HepG2 (cell line): Measurements from ENCODE around the gene ITIH1. TPM values are rescaled to one million over a fixed set of nuclear protein-coding genes. Genes with fewer than 3 reads are reported as not detected.

ENCODE experiments used
- CREB1 ChIP-seq, 2 experiments: fragments of 450-650 bp in 1 of 2; IDR thresholded peaks; 2 replicates each; pipeline ENCODE4 v1.6.1; 2016 to 2017; ENCODE audit warnings: control low read depth in 1 of 2, mild to moderate bottlenecking in 1 of 2, missing compliant biosample characterization in 1 of 2, missing genetic modification characterization in 1 of 2
- HIC2 ChIP-seq: sonication (generic); formaldehyde crosslinking; IDR thresholded peaks from 2 replicates; pipeline ENCODE4 v1.9.0; 2022; ENCODE audit warnings: low read depth, missing genetic modification reagents
- MAF1 ChIP-seq: sonication (generic); formaldehyde crosslinking; IDR thresholded peaks from 2 replicates; pipeline ENCODE4 v1.5.0; 2020; ENCODE audit warnings: missing genetic modification reagents, borderline replicate concordance
- RFX3 ChIP-seq: IDR thresholded peaks from 2 replicates; pipeline ENCODE4 v1.6.1; 2016; ENCODE audit warnings: missing biosample characterization, missing genetic modification reagents
- TBP ChIP-seq: sonication (generic); formaldehyde crosslinking; IDR thresholded peaks from 2 replicates; pipeline ENCODE4 v1.5.0; 2020; ENCODE audit warnings: missing genetic modification reagents
- ZMYM4 ChIP-seq: sonication (generic); formaldehyde crosslinking; IDR thresholded peaks from 2 replicates; pipeline ENCODE4 v1.8.1; 2023; ENCODE audit warnings: mild to moderate bottlenecking, missing genetic modification reagents
- ZNF350 ChIP-seq: sonication (generic); formaldehyde crosslinking; IDR thresholded peaks from 2 replicates; pipeline ENCODE4 v1.4.0; 2020; ENCODE audit warnings: mild to moderate bottlenecking, low read depth, missing genetic modification reagents, borderline replicate concordance
- ZNF441 ChIP-seq: sonication (generic); formaldehyde crosslinking; IDR thresholded peaks from 2 replicates; pipeline ENCODE4 v1.7.0; 2021; ENCODE audit warnings: missing genetic modification reagents, borderline replicate concordance
- ZNF598 ChIP-seq: sonication (generic); formaldehyde crosslinking; IDR thresholded peaks from 2 replicates; pipeline ENCODE4 v1.5.1; 2020; ENCODE audit warnings: mild to moderate bottlenecking, missing genetic modification reagents, borderline replicate concordance
- polyA plus RNA-seq, 8 experiments: library from polyadenylated mRNA; depleted of rRNA in 3 of 8; stranded (reverse) in 7 of 8; unstranded in 1 of 8; fragments of >200 nt; fragmentation: Illumina TruSeq in 4 of 8; extraction: Trizol in 4 of 8; gene quantifications; 2 replicates each; pipeline versions ENCODE4 v1.2.1 to v1.2.3, GENCODE V29; 2011 to 2016; ENCODE audit warnings: low read depth in 4 of 8, missing spikeins in 1 of 8, mixed read lengths in 1 of 8; ENCODE audit not compliant: insufficient read depth in 1 of 8
- total RNA-seq, 5 experiments: library from RNA; depleted of rRNA; stranded (reverse); fragments of >200 nt; fragmentation: Illumina TruSeq; extraction: Trizol; gene quantifications; 2 replicates each; pipeline ENCODE4 v1.2.3, GENCODE V29; 2016; ENCODE audit warnings: low read depth in 1 of 5
- TF ChIP-seq, protein P1 (sequence below): sonication (generic); formaldehyde crosslinking; IDR thresholded peaks from 2 replicates; pipeline ENCODE4 v1.8.0; 2022; ENCODE audit warnings: mild to moderate bottlenecking, missing genetic modification reagents
- TF ChIP-seq, protein P2 (sequence below): sonication (generic); formaldehyde crosslinking; IDR thresholded peaks from 2 replicates; pipeline ENCODE4 v1.5.1; 2020; ENCODE audit warnings: mild to moderate bottlenecking, missing genetic modification reagents, borderline replicate concordance
- TF ChIP-seq, protein P3 (sequence below): sonication (generic); formaldehyde crosslinking; IDR thresholded peaks from 2 replicates; pipeline ENCODE4 v1.5.1; 2020; ENCODE audit warnings: missing genetic modification reagents, mild to moderate bottlenecking, borderline replicate concordance

Gene ITIH1
- total and polyA plus RNA-seq, 2 of the 13 experiments (the other 11 are each of a cell fraction or from before 2014, with no cell fraction given) = 12.3 to 19.6 TPM

- TF ChIP-seq, protein P1, sequence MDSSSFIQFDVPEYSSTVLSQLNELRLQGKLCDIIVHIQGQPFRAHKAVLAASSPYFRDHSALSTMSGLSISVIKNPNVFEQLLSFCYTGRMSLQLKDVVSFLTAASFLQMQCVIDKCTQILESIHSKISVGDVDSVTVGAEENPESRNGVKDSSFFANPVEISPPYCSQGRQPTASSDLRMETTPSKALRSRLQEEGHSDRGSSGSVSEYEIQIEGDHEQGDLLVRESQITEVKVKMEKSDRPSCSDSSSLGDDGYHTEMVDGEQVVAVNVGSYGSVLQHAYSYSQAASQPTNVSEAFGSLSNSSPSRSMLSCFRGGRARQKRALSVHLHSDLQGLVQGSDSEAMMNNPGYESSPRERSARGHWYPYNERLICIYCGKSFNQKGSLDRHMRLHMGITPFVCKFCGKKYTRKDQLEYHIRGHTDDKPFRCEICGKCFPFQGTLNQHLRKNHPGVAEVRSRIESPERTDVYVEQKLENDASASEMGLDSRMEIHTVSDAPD (CRISPR knock-in tag) = no peak
- TF ChIP-seq ZNF350 (CRISPR knock-in tag) (peak; percentile 51; the same call in 1 of the 2 replicates), RFX3 (CRISPR knock-in tag) (peak; percentile 65), HIC2 (peak; percentile 60; the same call in 1 of the 2 replicates), MAF1 (CRISPR knock-in tag) (peak; percentile 71; the same call in 1 of the 2 replicates), ZNF598 (CRISPR knock-in tag) (peak; percentile 80), TBP (CRISPR knock-in tag) (0 out of 2 replicates have a peak, but pooled peaks have one; percentile 44), ZMYM4 (CRISPR knock-in tag) (0 out of 2 replicates have a peak, but pooled peaks have one; percentile 57), ZNF441 (CRISPR knock-in tag) (peak; percentile 43; the same call in 1 of the 2 replicates), CREB1 (IDR thresholded peaks at IDR 0.05) (no peak), CREB1 (CRISPR knock-in tag; IDR thresholded peaks at IDR 0.05) (peak; percentile 60; the same call in 1 of the 2 replicates)
- TF ChIP-seq, protein P2, sequence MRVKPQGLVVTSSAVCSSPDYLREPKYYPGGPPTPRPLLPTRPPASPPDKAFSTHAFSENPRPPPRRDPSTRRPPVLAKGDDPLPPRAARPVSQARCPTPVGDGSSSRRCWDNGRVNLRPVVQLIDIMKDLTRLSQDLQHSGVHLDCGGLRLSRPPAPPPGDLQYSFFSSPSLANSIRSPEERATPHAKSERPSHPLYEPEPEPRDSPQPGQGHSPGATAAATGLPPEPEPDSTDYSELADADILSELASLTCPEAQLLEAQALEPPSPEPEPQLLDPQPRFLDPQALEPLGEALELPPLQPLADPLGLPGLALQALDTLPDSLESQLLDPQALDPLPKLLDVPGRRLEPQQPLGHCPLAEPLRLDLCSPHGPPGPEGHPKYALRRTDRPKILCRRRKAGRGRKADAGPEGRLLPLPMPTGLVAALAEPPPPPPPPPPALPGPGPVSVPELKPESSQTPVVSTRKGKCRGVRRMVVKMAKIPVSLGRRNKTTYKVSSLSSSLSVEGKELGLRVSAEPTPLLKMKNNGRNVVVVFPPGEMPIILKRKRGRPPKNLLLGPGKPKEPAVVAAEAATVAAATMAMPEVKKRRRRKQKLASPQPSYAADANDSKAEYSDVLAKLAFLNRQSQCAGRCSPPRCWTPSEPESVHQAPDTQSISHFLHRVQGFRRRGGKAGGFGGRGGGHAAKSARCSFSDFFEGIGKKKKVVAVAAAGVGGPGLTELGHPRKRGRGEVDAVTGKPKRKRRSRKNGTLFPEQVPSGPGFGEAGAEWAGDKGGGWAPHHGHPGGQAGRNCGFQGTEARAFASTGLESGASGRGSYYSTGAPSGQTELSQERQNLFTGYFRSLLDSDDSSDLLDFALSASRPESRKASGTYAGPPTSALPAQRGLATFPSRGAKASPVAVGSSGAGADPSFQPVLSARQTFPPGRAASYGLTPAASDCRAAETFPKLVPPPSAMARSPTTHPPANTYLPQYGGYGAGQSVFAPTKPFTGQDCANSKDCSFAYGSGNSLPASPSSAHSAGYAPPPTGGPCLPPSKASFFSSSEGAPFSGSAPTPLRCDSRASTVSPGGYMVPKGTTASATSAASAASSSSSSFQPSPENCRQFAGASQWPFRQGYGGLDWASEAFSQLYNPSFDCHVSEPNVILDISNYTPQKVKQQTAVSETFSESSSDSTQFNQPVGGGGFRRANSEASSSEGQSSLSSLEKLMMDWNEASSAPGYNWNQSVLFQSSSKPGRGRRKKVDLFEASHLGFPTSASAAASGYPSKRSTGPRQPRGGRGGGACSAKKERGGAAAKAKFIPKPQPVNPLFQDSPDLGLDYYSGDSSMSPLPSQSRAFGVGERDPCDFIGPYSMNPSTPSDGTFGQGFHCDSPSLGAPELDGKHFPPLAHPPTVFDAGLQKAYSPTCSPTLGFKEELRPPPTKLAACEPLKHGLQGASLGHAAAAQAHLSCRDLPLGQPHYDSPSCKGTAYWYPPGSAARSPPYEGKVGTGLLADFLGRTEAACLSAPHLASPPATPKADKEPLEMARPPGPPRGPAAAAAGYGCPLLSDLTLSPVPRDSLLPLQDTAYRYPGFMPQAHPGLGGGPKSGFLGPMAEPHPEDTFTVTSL (CRISPR knock-in tag) = peak; percentile 38; the same call in 1 of the 2 replicates
- TF ChIP-seq, protein P3, sequence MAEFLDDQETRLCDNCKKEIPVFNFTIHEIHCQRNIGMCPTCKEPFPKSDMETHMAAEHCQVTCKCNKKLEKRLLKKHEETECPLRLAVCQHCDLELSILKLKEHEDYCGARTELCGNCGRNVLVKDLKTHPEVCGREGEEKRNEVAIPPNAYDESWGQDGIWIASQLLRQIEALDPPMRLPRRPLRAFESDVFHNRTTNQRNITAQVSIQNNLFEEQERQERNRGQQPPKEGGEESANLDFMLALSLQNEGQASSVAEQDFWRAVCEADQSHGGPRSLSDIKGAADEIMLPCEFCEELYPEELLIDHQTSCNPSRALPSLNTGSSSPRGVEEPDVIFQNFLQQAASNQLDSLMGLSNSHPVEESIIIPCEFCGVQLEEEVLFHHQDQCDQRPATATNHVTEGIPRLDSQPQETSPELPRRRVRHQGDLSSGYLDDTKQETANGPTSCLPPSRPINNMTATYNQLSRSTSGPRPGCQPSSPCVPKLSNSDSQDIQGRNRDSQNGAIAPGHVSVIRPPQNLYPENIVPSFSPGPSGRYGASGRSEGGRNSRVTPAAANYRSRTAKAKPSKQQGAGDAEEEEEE = no peak
These were observed 6.7 kb upstream of the ITIH1 start, which contains the start of gene NEK4 (continued) for GRCh38 chr3:52770496-52771333.
